Central memory CD8-positive, alpha-beta T cell (primary cell): ENCODE measurements around the gene PSMC3.

ENCODE experiments used
- ATAC-seq: fragments of 150-1000 bp; cut with Tn5 transposase; replicated peaks from 2 replicates; pipeline ENCODE4 v1.10.0; 2022; ENCODE audit warnings: mild to moderate bottlenecking, moderate FRiP score, moderate number of reproducible peaks; ENCODE audit not compliant: poor library complexity, severe bottlenecking; ENCODE audit errors: extremely low read depth
- DNase-seq, 2 donors: peaks; one replicate each; pipeline ENCODE4 v3.0.0; 2021; ENCODE audit warnings: low spot score in 2 of 2
- H3K27ac Mint-ChIP-seq: one replicate; pipeline ENCODE4 v1.8.0; 2022; ENCODE audit warnings: low read depth, mild to moderate bottlenecking, moderate library complexity, mixed read lengths
- H3K27me3 Mint-ChIP-seq: one replicate; pipeline ENCODE4 v1.8.0; 2022; ENCODE audit warnings: mixed read lengths
- H3K36me3 Mint-ChIP-seq: one replicate; pipeline ENCODE4 v1.8.0; 2022; ENCODE audit warnings: mild to moderate bottlenecking, moderate library complexity, mixed read lengths; ENCODE audit not compliant: insufficient read depth
- H3K4me1 Mint-ChIP-seq: one replicate; pipeline ENCODE4 v1.8.0; 2022; ENCODE audit warnings: mixed read lengths
- H3K4me3 Mint-ChIP-seq: one replicate; pipeline ENCODE4 v1.8.0; 2022; ENCODE audit warnings: mild to moderate bottlenecking, moderate library complexity, mixed read lengths
- H3K9me3 Mint-ChIP-seq: one replicate; pipeline ENCODE4 v1.8.0; 2022; ENCODE audit warnings: mixed read lengths

The PSMC3 gene

GRCh38 chr11:47379317-47379716, 46.9 kb downstream of the PSMC3 start:
- no peaks in the 10 kb centered on the region for H3K27me3 Mint-ChIP-seq
- DNase-seq (no peak), ATAC-seq (no peak)
- no peaks in the 10 kb centered on the region for H3K9me3 Mint-ChIP-seq
- H3K4me3 Mint-ChIP-seq = no peak overlapping the region
- no peaks in the 10 kb centered on the region for H3K36me3 Mint-ChIP-seq
- H3K4me1 Mint-ChIP-seq = no peaks in the 10 kb centered on the region
- no peak overlapping the region for H3K27ac Mint-ChIP-seq

- no peak overlapping the region for H3K27ac Mint-ChIP-seq
- ATAC-seq (no peak), DNase-seq (no peak)
- H3K4me1 Mint-ChIP-seq = peaks cover 4% of the 10 kb centered on the region
- H3K9me3 Mint-ChIP-seq = no peaks in the 10 kb centered on the region
- H3K4me3 Mint-ChIP-seq = no peak overlapping the region
- H3K27me3 Mint-ChIP-seq = no peaks in the 10 kb centered on the region
- no peaks in the 10 kb centered on the region for H3K36me3 Mint-ChIP-seq
Measured at GRCh38 chr11:47378836-47379170, 47.4 kb downstream of the PSMC3 start.

DNA sequence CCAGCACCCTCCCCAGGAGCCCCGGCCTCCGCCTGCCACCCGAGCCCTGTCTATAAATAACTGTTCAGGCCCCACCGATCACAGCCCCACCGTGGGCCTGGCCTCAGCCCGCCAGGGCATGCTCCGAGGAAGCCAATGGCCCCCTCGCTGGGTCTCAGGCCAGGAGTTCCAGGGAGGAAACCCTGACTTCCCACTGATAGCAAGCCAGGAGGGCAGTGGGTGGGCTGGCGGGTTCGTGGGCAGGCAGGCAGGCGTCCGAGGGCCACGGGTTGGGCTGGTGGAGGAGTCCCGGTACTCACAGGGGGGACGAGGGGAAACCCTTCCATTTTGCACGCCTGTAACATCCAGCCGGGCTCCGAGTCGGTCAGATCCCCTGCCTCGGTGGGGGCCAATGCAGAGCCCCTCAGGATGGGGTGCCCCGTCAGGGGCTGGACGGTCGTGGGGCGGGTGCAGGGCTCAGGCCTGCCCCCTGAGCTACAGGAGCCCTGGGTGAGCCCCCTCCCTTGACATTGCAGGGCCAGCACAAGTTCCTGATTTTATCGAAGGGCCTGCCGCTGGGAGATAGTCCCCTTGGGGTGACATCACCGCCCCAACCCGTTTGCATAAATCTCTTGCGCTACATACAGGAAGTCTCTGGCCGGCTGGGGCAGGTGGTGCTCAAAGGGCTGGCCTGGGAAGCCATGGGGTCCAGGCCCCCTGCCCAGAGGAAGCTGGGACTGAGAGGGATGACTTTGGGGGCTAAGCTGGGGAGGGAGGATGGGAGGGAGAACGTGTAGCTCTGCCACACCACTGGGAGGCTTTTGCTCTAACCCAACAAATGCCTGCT, 48.0 kb downstream of the PSMC3 start, which contains the start of gene SPI1:
Gene SPI1, minus strand, starts transcription at position 538 of the 826 bp plus-strand sequence. Its CDS starts 194 bp downstream, at position 344.
- DNase-seq = no peak
- Mint-ChIP-seq H3K36me3 (no peaks in the 10 kb centered on the region), H3K4me3 (peak within 1 kb of the TSS; percentile 14), H3K4me1 (peaks cover 5% of the 10 kb centered on the region), H3K9me3 (no peaks in the 10 kb centered on the region), H3K27ac (peak within 1 kb of the TSS; percentile 26), H3K27me3 (no peaks in the 10 kb centered on the region)
- no peak for ATAC-seq

GRCh38 chr11:47377571-47378009, 48.6 kb downstream of the PSMC3 start:
- H3K9me3 Mint-ChIP-seq = no peaks in the 10 kb centered on the region
- no peaks in the 10 kb centered on the region for H3K36me3 Mint-ChIP-seq
- peak overlapping the region; percentile 14 for H3K4me3 Mint-ChIP-seq
- DNase-seq (no peak), ATAC-seq (no peak)
- H3K4me1 Mint-ChIP-seq = peaks cover 5% of the 10 kb centered on the region
- H3K27me3 Mint-ChIP-seq = no peaks in the 10 kb centered on the region
- peak overlapping the region; percentile 26 for H3K27ac Mint-ChIP-seq

DNA sequence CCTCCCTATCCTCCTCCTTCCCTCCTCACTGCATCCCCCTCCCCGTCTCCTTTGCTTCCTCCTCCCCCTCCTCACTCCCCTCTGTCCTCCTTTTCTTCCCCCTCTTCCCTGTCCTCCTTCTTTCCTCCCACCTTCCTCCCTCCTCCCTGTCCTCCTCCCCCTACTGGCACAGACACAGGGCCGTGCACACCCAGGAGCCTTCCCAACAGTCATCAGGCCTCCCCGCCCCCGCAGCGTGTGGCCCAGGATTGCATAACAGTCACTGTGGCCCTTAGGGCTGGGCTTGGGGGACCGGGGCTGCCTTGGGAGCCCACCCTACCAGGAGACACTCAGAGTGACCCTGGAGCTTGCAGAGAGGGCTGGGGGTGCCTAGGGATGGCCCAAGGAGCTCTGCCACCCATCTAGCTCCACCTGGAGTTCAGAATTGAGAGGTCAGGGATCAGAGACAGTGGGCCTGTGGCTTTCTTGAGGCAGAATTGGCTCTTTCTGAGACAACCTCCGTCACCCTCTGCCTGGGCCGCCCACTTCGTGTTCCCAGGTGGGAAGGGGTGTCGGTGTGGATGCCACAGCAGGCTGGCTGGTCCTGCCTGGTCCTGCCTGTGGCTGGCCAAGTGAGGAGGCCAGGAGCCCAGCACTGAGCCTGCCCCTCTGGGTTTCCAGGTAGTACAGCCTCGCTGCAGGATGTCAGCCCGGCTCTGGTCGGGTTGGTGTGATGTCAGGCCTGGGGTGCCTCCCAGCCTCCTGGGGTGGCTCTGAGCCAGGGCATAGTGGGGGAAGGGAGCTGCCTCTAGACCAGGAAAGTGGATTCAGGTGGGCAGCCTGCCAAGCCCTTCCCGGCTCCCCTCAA, 49.5 kb downstream of the PSMC3 start:
- ATAC-seq (no peak), DNase-seq (no peak)
- Mint-ChIP-seq H3K27ac (no peak overlapping the region), H3K4me3 (no peak overlapping the region), H3K4me1 (peaks cover 5% of the 10 kb centered on the region), H3K9me3 (no peaks in the 10 kb centered on the region), H3K27me3 (no peaks in the 10 kb centered on the region), H3K36me3 (no peaks in the 10 kb centered on the region)

DNA sequence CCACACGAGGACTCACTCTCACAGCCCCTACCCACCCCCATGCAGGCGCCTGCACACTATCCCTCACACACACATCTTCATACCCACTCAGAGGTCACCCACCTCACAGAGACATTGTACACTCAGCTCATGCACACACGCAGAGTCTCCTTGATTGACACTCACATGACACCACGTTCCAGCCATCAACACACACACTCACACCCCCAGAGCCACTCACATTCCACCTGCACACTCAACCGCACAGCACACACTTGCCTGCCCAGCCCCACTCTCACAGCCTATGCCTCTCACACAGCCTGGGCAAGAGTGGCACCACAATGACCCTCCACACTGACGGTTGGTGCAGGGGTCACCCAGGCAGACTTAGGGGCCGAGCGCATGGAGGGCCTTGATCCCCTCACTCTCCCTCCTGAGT, 50.1 kb downstream of the PSMC3 start:
- ATAC-seq (no peak), DNase-seq (no peak)
- Mint-ChIP-seq H3K27ac (no peak overlapping the region), H3K27me3 (no peaks in the 10 kb centered on the region), H3K4me1 (peaks cover 5% of the 10 kb centered on the region), H3K36me3 (no peaks in the 10 kb centered on the region), H3K9me3 (no peaks in the 10 kb centered on the region), H3K4me3 (no peak overlapping the region)

GRCh38 chr11:47375546-47376085, 50.6 kb downstream of the PSMC3 start:
- Mint-ChIP-seq H3K27me3 (no peaks in the 10 kb centered on the region), H3K36me3 (peaks cover 2% of the 10 kb centered on the region), H3K4me3 (no peak overlapping the region), H3K4me1 (peaks cover 5% of the 10 kb centered on the region), H3K9me3 (no peaks in the 10 kb centered on the region), H3K27ac (no peak overlapping the region)
- DNase-seq (no peak), ATAC-seq (no peak)

- Mint-ChIP-seq H3K27ac (no peak overlapping the region), H3K36me3 (peaks cover 2% of the 10 kb centered on the region), H3K27me3 (no peaks in the 10 kb centered on the region), H3K4me3 (no peak overlapping the region), H3K4me1 (peaks cover 5% of the 10 kb centered on the region), H3K9me3 (no peaks in the 10 kb centered on the region)
- DNase-seq (no peak), ATAC-seq (no peak)
Measured at GRCh38 chr11:47375020-47375419, 51.2 kb downstream of the PSMC3 start.

DNA sequence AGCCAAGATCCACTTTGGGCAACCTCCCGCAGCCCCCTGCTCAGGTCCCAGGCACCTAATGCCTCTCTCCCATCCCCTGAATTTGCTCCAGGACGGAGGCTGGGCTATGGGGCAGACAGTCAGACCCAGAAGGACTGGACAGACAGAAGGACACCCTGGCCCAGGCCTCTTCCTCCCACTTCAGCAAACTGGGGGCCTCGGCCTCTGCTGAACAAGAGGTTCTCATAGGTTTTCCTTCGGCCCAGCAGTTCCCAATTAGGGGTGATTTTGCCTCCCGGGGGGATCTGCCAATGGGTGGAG, 51.6 kb downstream of the PSMC3 start:
- Mint-ChIP-seq H3K27me3 (no peaks in the 10 kb centered on the region), H3K36me3 (peaks cover 2% of the 10 kb centered on the region), H3K27ac (no peak overlapping the region), H3K4me3 (no peak overlapping the region), H3K9me3 (no peaks in the 10 kb centered on the region), H3K4me1 (peaks cover 5% of the 10 kb centered on the region)
- ATAC-seq (no peak), DNase-seq (no peak)

DNA sequence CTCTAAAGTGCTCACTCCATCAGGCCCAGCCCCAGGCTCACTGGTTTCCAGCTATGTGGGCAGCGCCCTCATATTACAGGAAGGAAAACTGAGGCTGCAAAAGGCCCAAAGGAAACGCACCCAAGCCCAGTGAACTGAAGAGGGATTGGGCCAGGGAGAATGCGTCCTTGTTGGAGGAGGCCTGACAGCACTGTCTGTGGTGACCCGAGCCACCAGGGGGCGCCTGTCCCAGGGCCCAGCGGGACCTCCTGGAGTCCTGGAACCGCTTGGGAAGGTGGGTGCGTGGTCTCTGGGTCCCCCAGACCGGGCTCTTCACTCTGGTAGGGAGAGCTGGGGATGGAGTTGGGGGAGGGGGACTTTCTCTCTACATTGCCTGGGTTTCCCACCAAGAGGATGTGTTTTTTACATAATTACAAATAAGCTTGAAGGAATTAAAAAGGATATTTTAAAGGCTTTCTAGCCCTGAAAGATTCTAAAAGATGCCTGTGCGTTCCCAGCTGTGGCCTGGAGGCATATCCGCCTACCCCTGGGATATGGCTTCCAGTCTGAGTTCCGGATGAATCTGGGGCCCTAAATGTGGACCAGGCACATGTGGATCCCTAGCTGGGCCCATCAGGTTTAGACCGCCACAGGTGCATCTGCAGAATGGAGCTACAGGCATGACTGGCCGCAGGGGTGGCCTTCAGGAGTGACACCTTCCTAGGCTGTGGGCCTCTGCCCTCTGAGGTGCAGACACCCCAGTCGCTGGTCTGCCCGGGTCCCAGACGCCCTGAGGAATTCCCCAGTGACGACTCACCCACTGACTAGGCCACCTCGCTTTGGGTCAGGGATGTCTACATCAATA, 52.1 kb downstream of the PSMC3 start:
- Mint-ChIP-seq H3K27me3 (no peaks in the 10 kb centered on the region), H3K36me3 (peaks cover 2% of the 10 kb centered on the region), H3K27ac (no peak overlapping the region), H3K4me3 (no peak overlapping the region), H3K9me3 (no peaks in the 10 kb centered on the region), H3K4me1 (peaks cover 5% of the 10 kb centered on the region)
- ATAC-seq (peak; percentile 86), DNase-seq (peak; percentile 69 to 81)

DNA sequence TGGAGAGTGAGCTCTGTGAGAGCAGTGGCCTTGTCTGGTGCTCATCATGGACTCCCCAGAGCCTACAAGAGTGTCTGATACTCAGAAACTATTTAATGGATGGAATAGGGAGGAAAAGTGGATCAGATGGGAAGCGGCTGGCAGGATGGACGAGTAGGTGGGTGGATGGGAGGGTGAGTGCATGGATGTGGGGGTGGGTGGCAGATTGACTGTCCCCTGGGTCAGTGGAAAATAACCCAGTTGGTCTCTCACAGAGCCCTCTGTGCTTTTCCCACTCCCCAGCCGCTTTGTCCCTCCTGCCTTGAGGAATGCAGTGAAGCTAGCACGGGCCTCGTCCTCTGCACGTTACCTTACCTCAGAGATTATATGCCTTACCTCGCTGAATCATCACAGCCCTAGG, 53.8 kb downstream of the PSMC3 start:
- Mint-ChIP-seq H3K9me3 (no peaks in the 10 kb centered on the region), H3K27ac (no peak overlapping the region), H3K4me3 (no peak overlapping the region), H3K4me1 (peaks cover 5% of the 10 kb centered on the region), H3K36me3 (peaks cover 2% of the 10 kb centered on the region), H3K27me3 (no peaks in the 10 kb centered on the region)
- ATAC-seq = no peak
- no peak for DNase-seq

DNA sequence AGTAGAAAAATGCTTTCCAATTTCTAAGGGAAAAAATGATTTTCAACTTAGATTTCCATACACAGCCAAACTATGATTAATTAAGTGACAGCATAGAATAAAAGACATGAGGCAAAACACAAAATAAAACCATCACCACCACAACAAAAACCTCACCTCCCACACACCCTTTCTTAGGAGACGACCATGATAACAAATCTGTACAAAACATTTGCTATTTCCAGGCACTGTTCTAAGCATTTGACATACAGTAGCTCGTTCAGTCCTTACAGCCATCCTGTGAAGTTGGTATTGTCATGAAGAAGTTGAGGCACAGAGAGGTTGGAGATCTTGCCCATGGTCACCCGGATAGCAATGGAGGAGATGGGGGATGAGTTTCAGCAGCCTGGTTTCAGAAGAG, 56.6 kb downstream of the PSMC3 start:
- peaks cover 2% of the 10 kb centered on the region for H3K36me3 Mint-ChIP-seq
- no peak overlapping the region for H3K4me3 Mint-ChIP-seq
- ATAC-seq (no peak), DNase-seq (no peak)
- peaks cover 5% of the 10 kb centered on the region for H3K4me1 Mint-ChIP-seq
- no peaks in the 10 kb centered on the region for H3K9me3 Mint-ChIP-seq
- peaks cover 13% of the 10 kb centered on the region for H3K27me3 Mint-ChIP-seq
- H3K27ac Mint-ChIP-seq = no peak overlapping the region
